ENCODE data around the gene CRB2.

- TF ChIP-seq POLR2A (IDR thresholded peaks at IDR 0.05) = no peak
- TF ChIP-seq CTCF (IDR thresholded peaks at IDR 0.05) = no peak
- TF ChIP-seq EP300 (IDR thresholded peaks at IDR 0.05) = no peak
- no peak for TF ChIP-seq POLR2AphosphoS5 (IDR thresholded peaks at IDR 0.05)
Observed at GRCh38 chr9:123312306-123312877, 43.6 kb upstream of the CRB2 start.

Measured in upper lobe of left lung (tissue), 4 donors.